ENCODE measurements around the gene MPZL3. TPM values are rescaled to one million over a fixed set of nuclear protein-coding genes. Genes with fewer than 3 reads are reported as not detected.

Gene MPZL3
- polyA plus RNA-seq, 1 of the 3 experiments (the other 2 are of a cell fraction): 0.38 TPM

DNA sequence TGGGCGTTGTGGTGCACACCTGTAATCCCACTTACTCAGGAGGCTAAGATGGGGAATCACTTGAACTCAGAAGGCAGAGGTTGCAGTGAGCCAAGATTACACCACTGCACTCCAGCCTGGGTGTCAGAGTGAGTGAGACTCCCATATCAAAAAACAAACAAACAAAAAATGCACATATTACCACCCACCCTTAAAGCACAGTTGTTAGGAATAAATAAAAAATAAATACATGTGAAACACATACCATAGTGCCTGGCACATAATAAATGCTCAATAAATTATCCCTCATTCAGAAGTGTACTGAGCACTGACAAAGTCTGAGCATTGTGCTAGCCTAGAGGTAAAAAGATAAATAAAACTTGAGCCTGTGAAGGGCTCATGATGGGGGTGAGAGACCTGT lies 18.3 kb downstream of the MPZL3 start:
- Histone ChIP-seq H2AFZ (ENCODE audit: low read depth) (no peak overlapping the region), H3K36me3 (replicated peaks in 1 of 2; ENCODE audit: control insufficient read depth in 1 of 2, insufficient read depth in 2 of 2, low read length in 1 of 2) (no peaks in the 10 kb centered on the region), H3K27ac (ENCODE audit: low read depth in 2 of 2, low read length in 1 of 2) (no peak overlapping the region), H4K20me1 (ENCODE audit: insufficient read depth) (no peaks in the 10 kb centered on the region), H3K79me2 (ENCODE audit: insufficient read depth) (no peaks in the 10 kb centered on the region), H3K9me3 (no peaks in the 10 kb centered on the region), H3K4me2 (no peak overlapping the region), H3F3A (replicated peaks; ENCODE audit: insufficient read depth) (peaks cover 13% of the 10 kb centered on the region), H3K4me1 (ENCODE audit: control insufficient read depth in 1 of 2, insufficient read depth in 2 of 2, low read depth in 1 of 2, low read length in 1 of 2) (0 out of 4 replicates have a peak, but pooled peaks cover 0 to 5% of the 10 kb centered on the region in 2 experiments), H3K9ac (no peak overlapping the region), H3K27me3 (ENCODE audit: insufficient read depth) (peaks cover 6% of the 10 kb centered on the region; the same call in 1 of the 2 replicates), H3K9me2 (no peaks in the 10 kb centered on the region), H3K4me3 (ENCODE audit: low read depth in 2 of 2, low read length in 1 of 2) (no peak overlapping the region)
- 9% methylated on average over 1 of the region's 1 CpG for WGBS (ENCODE audit: low lambda C conversion rate)
- no peak for TF ChIP-seq MXI1 (IDR thresholded peaks at IDR 0.05; ENCODE audit: low read depth, low read length)
- no peak for TF ChIP-seq JUND (IDR thresholded peaks at IDR 0.05)
- no peak for TF ChIP-seq TCF12 (IDR thresholded peaks at IDR 0.05)
- TF ChIP-seq RCOR1 (IDR thresholded peaks at IDR 0.05; ENCODE audit: low read length): no peak
- no peak for TF ChIP-seq SMC3 (IDR thresholded peaks at IDR 0.05; ENCODE audit: low read depth, low read length)
- TF ChIP-seq, protein P1, sequence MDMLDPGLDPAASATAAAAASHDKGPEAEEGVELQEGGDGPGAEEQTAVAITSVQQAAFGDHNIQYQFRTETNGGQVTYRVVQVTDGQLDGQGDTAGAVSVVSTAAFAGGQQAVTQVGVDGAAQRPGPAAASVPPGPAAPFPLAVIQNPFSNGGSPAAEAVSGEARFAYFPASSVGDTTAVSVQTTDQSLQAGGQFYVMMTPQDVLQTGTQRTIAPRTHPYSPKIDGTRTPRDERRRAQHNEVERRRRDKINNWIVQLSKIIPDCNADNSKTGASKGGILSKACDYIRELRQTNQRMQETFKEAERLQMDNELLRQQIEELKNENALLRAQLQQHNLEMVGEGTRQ (IDR thresholded peaks at IDR 0.05; ENCODE audit: borderline replicate concordance, low read depth, low read length): no peak
- ChIA-PET POLR2A (no interaction called here), CTCF (no interaction called here)
- no peak for DNase-seq

DNA sequence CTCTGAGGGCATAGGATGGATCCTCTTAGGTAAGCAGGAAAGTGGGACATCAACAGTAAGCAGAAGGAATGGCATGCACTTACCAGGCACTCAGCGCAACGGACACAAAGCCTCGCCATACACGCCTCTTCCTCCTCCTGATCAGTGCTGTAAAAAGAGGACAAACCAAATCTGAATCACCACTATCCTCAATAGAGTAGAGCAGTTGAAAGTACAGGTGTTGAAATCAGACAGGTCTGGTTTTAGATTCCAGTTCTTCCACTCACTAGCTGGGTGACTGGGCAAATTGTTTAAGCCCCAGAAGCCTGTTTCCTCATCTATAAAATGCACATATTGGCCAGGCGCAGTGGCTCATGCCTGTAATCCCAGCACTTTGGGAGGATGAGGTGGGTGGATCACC lies 18.8 kb downstream of the MPZL3 start:
- no peak for DNase-seq
- Histone ChIP-seq H4K20me1 (ENCODE audit: insufficient read depth) (no peaks in the 10 kb centered on the region), H3K79me2 (ENCODE audit: insufficient read depth) (no peaks in the 10 kb centered on the region), H2AFZ (ENCODE audit: low read depth) (no peak overlapping the region), H3F3A (replicated peaks; ENCODE audit: insufficient read depth) (peaks cover 13% of the 10 kb centered on the region), H3K9me2 (no peaks in the 10 kb centered on the region), H3K27ac (ENCODE audit: low read depth in 2 of 2, low read length in 1 of 2) (no peak overlapping the region), H3K4me3 (ENCODE audit: low read depth in 2 of 2, low read length in 1 of 2) (no peak overlapping the region), H3K27me3 (ENCODE audit: insufficient read depth) (peaks cover 6% of the 10 kb centered on the region; the same call in 1 of the 2 replicates), H3K36me3 (replicated peaks in 1 of 2; ENCODE audit: control insufficient read depth in 1 of 2, insufficient read depth in 2 of 2, low read length in 1 of 2) (no peaks in the 10 kb centered on the region), H3K4me1 (ENCODE audit: control insufficient read depth in 1 of 2, insufficient read depth in 2 of 2, low read depth in 1 of 2, low read length in 1 of 2) (0 out of 4 replicates have a peak, but pooled peaks cover 0 to 5% of the 10 kb centered on the region in 2 experiments), H3K9me3 (no peaks in the 10 kb centered on the region), H3K9ac (no peak overlapping the region), H3K4me2 (no peak overlapping the region)
- CTCF ChIA-PET: no interaction called here
- 77% methylated on average over 5 of the region's 5 CpGs for WGBS (ENCODE audit: low lambda C conversion rate)
- TF ChIP-seq, protein P2, sequence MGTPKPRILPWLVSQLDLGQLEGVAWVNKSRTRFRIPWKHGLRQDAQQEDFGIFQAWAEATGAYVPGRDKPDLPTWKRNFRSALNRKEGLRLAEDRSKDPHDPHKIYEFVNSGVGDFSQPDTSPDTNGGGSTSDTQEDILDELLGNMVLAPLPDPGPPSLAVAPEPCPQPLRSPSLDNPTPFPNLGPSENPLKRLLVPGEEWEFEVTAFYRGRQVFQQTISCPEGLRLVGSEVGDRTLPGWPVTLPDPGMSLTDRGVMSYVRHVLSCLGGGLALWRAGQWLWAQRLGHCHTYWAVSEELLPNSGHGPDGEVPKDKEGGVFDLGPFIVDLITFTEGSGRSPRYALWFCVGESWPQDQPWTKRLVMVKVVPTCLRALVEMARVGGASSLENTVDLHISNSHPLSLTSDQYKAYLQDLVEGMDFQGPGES (IDR thresholded peaks at IDR 0.05; ENCODE audit: low read depth, low read length): no peak
- TF ChIP-seq GABPA (IDR thresholded peaks at IDR 0.05; ENCODE audit: low read depth) (no peak), TAF1 (IDR thresholded peaks at IDR 0.05; ENCODE audit: borderline replicate concordance, low read depth, low read length) (no peak), RFX5 (IDR thresholded peaks at IDR 0.05; ENCODE audit: low read length) (no peak), FOXM1 (IDR thresholded peaks at IDR 0.05; ENCODE audit: low read depth) (no peak), MEF2A (IDR thresholded peaks at IDR 0.05; ENCODE audit: borderline replicate concordance, low read depth) (no peak), YY1 (IDR thresholded peaks at IDR 0.05; ENCODE audit: low read depth) (no peak)
- TF ChIP-seq, protein P1 (IDR thresholded peaks at IDR 0.05; ENCODE audit: borderline replicate concordance, low read depth, low read length): no peak
- TF ChIP-seq, protein P3, sequence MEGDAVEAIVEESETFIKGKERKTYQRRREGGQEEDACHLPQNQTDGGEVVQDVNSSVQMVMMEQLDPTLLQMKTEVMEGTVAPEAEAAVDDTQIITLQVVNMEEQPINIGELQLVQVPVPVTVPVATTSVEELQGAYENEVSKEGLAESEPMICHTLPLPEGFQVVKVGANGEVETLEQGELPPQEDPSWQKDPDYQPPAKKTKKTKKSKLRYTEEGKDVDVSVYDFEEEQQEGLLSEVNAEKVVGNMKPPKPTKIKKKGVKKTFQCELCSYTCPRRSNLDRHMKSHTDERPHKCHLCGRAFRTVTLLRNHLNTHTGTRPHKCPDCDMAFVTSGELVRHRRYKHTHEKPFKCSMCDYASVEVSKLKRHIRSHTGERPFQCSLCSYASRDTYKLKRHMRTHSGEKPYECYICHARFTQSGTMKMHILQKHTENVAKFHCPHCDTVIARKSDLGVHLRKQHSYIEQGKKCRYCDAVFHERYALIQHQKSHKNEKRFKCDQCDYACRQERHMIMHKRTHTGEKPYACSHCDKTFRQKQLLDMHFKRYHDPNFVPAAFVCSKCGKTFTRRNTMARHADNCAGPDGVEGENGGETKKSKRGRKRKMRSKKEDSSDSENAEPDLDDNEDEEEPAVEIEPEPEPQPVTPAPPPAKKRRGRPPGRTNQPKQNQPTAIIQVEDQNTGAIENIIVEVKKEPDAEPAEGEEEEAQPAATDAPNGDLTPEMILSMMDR (IDR thresholded peaks at IDR 0.05): no peak
- TF ChIP-seq, protein P4, sequence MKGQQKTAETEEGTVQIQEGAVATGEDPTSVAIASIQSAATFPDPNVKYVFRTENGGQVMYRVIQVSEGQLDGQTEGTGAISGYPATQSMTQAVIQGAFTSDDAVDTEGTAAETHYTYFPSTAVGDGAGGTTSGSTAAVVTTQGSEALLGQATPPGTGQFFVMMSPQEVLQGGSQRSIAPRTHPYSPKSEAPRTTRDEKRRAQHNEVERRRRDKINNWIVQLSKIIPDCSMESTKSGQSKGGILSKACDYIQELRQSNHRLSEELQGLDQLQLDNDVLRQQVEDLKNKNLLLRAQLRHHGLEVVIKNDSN (IDR thresholded peaks at IDR 0.05; ENCODE audit: borderline replicate concordance, low read depth): no peak
- TF ChIP-seq, protein P5, sequence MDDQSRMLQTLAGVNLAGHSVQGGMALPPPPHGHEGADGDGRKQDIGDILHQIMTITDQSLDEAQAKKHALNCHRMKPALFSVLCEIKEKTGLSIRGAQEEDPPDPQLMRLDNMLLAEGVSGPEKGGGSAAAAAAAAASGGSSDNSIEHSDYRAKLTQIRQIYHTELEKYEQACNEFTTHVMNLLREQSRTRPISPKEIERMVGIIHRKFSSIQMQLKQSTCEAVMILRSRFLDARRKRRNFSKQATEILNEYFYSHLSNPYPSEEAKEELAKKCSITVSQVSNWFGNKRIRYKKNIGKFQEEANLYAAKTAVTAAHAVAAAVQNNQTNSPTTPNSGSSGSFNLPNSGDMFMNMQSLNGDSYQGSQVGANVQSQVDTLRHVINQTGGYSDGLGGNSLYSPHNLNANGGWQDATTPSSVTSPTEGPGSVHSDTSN (IDR thresholded peaks at IDR 0.05): no peak
- POLR2A ChIA-PET: no interaction called here

Measured in SK-N-SH (cell line).